ENCODE results near the gene H2BK1.
A peak's percentile ranks its signal among the peaks of the same experiment; 100 is the strongest.

The H2BK1 gene

GRCh38 chr7:151232917-151233701, 22.8 kb upstream of the H2BK1 start:
- peak; percentile 71 for DNase-seq (ENCODE audit: low spot score)

GRCh38 chr7:151232091-151232916, 22.0 kb upstream of the H2BK1 start, which contains the start of gene CHPF2:
TSS of gene CHPF2 (plus strand) at chr7:151232483. CDS start at chr7:151234012, 1,529 bp downstream.
- peak; percentile 89 for DNase-seq (ENCODE audit: low spot score)

GRCh38 chr7:151231080-151231479, 20.8 kb upstream of the H2BK1 start:
- no peak for DNase-seq (ENCODE audit: low spot score)

- DNase-seq (ENCODE audit: low spot score), result no peak
Observed at GRCh38 chr7:151229249-151229648, 19.0 kb upstream of the H2BK1 start.

GRCh38 chr7:151228024-151228866, 18.0 kb upstream of the H2BK1 start:
- no peak for DNase-seq (ENCODE audit: low spot score)

GRCh38 chr7:151226875-151227782, 16.8 kb upstream of the H2BK1 start, which contains the start of gene ABCF2:
TSS of gene ABCF2 (minus strand) at chr7:151227205. CDS start at chr7:151226458, 747 bp downstream.
- DNase-seq (ENCODE audit: low spot score), result peak; percentile 97

GRCh38 chr7:151226560-151226874, 16.2 kb upstream of the H2BK1 start:
- DNase-seq (ENCODE audit: low spot score), result no peak

- DNase-seq (ENCODE audit: low spot score), result no peak
Observed at GRCh38 chr7:151225948-151226510, 15.7 kb upstream of the H2BK1 start.

GRCh38 chr7:151223728-151224127, 13.4 kb upstream of the H2BK1 start:
- DNase-seq (ENCODE audit: low spot score), result no peak

- DNase-seq (ENCODE audit: low spot score), result no peak
Observed at GRCh38 chr7:151218170-151218569, 7.9 kb upstream of the H2BK1 start.

- DNase-seq (ENCODE audit: low spot score), result no peak
Observed at GRCh38 chr7:151215396-151215795, 5.1 kb upstream of the H2BK1 start.

GRCh38 chr7:151213826-151214225, 3.5 kb upstream of the H2BK1 start:
- DNase-seq (ENCODE audit: low spot score), result no peak

- no peak for DNase-seq (ENCODE audit: low spot score)
Observed at GRCh38 chr7:151212626-151213025, 2.3 kb upstream of the H2BK1 start.

- no peak for DNase-seq (ENCODE audit: low spot score)
Observed at GRCh38 chr7:151211155-151211772, 976 bp upstream of the H2BK1 start.

- no peak for DNase-seq (ENCODE audit: low spot score)
Observed at GRCh38 chr7:151209588-151209987, 700 bp downstream of the H2BK1 start.

- no peak for DNase-seq (ENCODE audit: low spot score)
Observed at GRCh38 chr7:151208253-151208862, 1.9 kb downstream of the H2BK1 start.

GRCh38 chr7:151207804-151208203, 2.5 kb downstream of the H2BK1 start:
- DNase-seq (ENCODE audit: low spot score), result no peak

- DNase-seq (ENCODE audit: low spot score), result peak; percentile 7
Observed at GRCh38 chr7:151207315-151207714, 3.0 kb downstream of the H2BK1 start.

- DNase-seq (ENCODE audit: low spot score), result peak; percentile 36
Observed at GRCh38 chr7:151206914-151207313, 3.4 kb downstream of the H2BK1 start.

- DNase-seq (ENCODE audit: low spot score), result no peak
Observed at GRCh38 chr7:151205730-151206129, 4.6 kb downstream of the H2BK1 start.
